ENCODE data around the gene MAP1S. TPM values are rescaled to one million over a fixed set of nuclear protein-coding genes. Genes with fewer than 3 reads are reported as not detected.

MAP1S gene
- total RNA-seq: 40.8 and 52.6 TPM in 2 replicates

GRCh38 chr19:17718947-17719711 lies at the start of gene MAP1S:
TSS of gene MAP1S (plus strand) at chr19:17719480. CDS start at chr19:17719503, 23 bp downstream.
- DNase-seq (ENCODE audit: low read depth, low spot score): no peak

GRCh38 chr19:17671906-17672305 lies 47.4 kb upstream of the MAP1S start:
- no peak for DNase-seq (ENCODE audit: low read depth, low spot score)

GRCh38 chr19:17673937-17674799 lies 45.1 kb upstream of the MAP1S start:
- DNase-seq (ENCODE audit: low read depth, low spot score): no peak

GRCh38 chr19:17676295-17676694 lies 43.0 kb upstream of the MAP1S start:
- no peak for DNase-seq (ENCODE audit: low read depth, low spot score)

- DNase-seq (ENCODE audit: low read depth, low spot score): no peak
Observed at GRCh38 chr19:17677002-17677401, 42.3 kb upstream of the MAP1S start.

DNA sequence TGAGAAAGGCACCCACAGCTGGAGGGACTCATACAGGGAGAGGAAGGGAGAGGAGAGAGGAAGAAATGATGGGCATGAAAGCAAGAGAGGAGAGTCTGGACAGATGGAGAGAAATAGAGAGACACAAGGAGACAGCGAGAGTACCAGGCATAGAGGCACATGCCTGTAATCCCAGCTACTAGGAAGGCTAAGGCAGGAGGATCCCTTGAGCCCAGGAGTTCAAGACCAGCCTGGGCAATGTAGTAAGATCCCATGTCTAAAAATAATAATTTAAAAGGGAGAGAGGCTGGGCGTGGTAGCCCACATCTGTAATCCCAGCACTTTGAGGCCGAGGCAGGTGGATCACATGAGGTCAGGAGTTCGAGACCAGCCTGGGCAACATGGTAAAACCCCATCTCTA lies 40.4 kb upstream of the MAP1S start:
- no peak for DNase-seq (ENCODE audit: low read depth, low spot score)

DNA sequence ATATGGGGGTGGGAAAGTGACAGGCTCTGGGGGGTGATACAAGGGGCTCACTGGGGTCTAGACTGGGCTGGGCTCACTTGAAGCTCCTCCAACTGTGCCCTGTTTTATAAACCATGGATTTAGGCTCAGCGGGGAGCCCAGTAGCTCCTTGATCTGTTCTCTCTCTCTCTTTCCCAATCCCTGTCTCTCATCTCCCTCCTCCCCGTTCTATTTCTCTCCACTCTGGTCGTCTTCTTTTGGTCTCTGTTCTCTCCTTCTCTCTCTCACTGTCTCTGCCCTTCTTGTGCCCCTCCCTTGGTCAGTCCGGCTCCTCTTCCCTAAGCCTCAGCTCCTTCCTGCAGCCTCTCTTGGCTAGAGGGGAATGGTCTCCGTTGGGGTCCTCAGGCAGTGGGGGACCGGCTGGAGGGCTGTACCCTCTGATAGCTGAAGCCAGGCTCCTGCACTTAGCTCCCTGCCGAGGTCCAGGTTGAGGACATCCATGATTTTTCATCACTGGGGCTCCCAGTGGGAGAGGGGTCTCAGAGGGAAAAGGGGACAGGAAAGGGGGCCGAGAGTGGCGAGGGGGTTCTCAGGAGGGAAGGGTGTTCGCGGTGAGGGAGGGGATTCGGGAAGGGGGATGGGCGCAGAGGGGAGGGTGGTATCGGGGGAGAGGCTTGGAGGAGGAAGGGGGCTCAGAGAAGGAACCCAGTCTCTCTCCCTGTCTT lies 39.6 kb upstream of the MAP1S start:
- DNase-seq (ENCODE audit: low read depth, low spot score): no peak

- DNase-seq (ENCODE audit: low read depth, low spot score): peak; percentile 24
Observed at GRCh38 chr19:17680230-17680722, 39.0 kb upstream of the MAP1S start.

DNA sequence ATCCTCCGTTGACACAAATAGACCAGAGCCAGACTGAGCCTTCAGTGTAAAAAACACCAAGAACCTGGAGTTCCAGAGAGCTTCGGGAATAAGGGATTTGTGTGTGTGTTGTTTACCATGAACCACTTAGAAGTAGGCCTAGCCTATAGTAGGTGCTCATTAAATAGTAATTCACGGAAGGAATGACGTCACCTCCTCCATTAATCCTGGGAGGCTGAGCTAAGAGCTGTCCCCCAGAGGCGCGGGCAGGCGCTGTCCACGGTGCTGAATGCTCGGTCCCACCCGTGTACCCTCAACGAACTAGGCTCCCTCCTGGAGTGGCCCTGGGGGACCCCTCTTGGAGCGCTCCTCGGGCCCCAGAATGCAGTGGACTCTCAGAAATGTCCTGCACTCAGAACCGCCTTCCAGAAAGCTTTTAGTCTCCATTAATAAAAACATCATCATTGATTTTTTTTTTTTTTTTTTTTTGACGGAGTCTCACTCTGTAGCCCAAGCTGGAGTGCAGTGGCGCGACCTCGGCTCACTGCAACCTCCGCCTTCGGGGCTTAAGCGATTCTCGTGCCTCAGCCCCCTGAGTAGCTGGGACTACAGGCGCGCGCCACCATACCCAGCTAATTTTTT lies 37.7 kb upstream of the MAP1S start:
- DNase-seq (ENCODE audit: low read depth, low spot score): no peak

DNA sequence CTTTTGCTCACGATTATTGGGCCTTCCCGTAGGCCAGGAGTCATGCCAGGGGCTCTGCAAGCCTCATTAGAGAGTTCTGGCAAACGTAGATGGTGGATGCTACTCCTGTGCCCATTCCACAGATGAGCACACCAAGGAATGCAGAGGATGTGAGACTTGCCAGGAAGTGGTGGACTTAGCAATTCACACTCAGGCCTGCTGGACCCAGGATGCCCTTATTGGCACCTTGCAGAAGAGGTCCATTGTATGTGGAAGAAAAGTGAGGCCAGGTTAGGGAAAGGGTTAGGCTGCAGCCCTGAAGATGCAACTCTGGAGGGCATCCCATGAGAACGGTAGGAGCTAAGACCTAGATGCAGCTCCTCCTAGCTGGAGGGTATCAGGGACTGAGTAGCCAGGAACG lies 37.0 kb upstream of the MAP1S start:
- no peak for DNase-seq (ENCODE audit: low read depth, low spot score)

- no peak for DNase-seq (ENCODE audit: low read depth, low spot score)
Observed at GRCh38 chr19:17683078-17683477, 36.2 kb upstream of the MAP1S start.

GRCh38 chr19:17684256-17684655 lies 35.0 kb upstream of the MAP1S start:
- no peak for DNase-seq (ENCODE audit: low read depth, low spot score)

GRCh38 chr19:17685451-17686022 lies 33.7 kb upstream of the MAP1S start:
- DNase-seq (ENCODE audit: low read depth, low spot score): no peak

- no peak for DNase-seq (ENCODE audit: low read depth, low spot score)
Observed at GRCh38 chr19:17686023-17686521, 33.2 kb upstream of the MAP1S start.

DNA sequence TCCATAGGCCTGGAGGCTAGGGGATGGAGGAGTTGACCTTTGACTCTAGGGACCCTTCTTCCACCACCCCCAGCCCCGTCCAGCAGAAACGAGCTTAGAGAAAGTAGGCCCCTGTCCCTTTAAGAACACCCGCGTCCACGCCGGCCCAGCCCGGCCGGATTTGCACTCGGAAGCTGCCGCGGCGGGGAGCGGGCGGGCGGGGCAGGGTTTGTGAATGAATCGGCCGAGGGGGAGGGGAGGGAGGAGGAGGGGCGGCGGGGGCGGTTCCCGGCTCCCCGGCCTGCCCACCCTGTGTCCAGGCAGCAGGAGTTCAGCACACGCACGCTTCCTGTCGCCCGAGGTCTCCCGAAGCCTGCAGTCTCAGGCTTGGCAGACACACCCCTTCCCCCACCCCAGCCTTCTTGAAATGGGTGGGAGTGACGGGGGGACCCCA lies 32.7 kb upstream of the MAP1S start:
- DNase-seq (ENCODE audit: low read depth, low spot score): no peak

GRCh38 chr19:17687141-17687856 lies 32.0 kb upstream of the MAP1S start:
- no peak for DNase-seq (ENCODE audit: low read depth, low spot score)

DNA sequence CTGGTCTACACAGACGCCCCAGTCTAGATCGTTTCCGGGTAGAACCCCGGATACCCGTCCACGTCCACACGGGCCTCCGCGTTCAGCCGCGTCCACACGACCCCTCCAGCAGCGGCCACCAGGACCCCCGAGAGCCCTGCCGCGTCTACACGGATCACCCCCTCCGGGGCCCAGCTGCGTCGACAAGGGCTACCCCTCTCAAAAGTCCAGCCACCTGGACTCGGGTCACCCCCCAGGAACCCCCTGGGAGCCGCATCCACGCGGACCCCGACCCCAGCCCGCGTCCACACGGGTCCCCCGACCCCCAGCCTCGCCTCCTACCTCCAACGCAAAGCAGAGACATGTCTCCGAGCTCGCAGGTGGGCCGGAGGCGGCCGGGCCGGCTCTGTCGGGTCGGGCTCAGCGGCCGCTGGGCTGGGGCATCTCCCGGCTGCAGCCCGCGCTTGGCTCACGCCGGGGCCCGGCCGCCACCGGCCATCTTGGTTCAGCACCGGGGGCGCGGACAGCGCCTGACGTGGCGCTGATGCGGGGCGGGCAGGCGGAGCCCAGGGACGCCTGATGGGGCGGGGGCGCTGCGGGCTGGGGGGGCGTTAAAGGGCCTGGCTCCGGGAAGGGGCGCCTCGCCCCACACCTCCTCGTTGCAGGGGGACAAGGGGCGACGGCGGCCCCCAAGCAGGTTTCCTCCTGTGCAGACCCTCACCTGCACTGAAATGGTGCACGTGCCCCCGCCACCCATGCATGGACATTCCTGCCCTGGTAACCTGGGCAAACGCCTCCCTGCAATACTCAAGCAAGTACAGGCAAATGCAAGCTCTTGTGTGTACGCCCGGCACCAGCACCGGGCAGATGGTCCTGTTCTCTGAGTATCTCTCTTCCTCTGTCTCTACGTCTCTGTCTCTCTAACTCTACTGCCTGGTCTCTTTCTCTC lies 31.2 kb upstream of the MAP1S start, which contains the start of gene UNC13A:
TSS of gene UNC13A (minus strand) at position 498 of the 928 bp plus-strand sequence. CDS start at position 343, 155 bp downstream.
- no peak for DNase-seq (ENCODE audit: low read depth, low spot score)

DNA sequence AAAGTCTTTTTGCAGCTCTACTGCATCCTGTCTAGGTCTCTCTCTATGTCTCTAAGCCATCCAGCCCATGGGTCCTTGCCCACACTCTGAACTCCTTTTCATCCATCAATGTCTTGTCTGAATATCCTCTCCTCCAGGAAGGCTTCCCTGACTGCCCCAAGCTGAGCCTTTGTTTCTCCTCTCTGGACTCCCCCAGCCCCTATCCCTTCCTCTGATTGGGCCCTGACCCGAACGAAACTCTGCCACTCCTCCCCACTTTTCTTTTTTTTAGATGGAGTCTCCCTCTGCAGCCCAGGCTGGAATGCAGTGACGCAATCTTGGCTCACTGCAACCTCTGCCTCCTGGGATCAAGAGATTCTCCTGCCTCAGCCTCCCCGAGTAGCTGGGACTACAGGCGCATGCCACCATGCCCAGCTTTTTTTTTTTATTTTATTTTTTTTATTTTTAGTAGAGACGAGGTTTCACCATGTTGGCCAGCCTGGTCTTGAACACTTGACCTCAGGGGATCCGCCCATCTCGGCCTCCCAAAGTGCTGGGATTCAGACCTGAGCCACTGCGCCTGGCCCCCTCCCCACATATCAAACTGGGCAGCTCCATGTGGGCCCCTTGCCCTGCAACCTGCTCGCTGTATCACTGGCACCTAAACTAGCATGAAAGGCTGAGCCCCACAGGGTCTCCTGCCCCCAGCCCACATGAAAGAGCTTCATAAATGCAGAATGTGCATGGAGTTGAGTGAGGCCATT lies 30.3 kb upstream of the MAP1S start:
- DNase-seq (ENCODE audit: low read depth, low spot score): no peak
